ENCODE data around the gene TMPRSS6.

The TMPRSS6 gene

GRCh38 chr22:37088108-37088605 lies 21.4 kb downstream of the TMPRSS6 start:
- H3K4me3 ChIP-seq (ENCODE audit: low read length) = no peak overlapping the region
- H3K27ac ChIP-seq (ENCODE audit: low read depth, low read length) = no peak overlapping the region
- no peaks in the 10 kb centered on the region for H3K4me1 ChIP-seq (ENCODE audit: control insufficient read depth, low read length)
- H3K9me3 ChIP-seq (ENCODE audit: control insufficient read depth, insufficient read depth, low read length) = no peaks in the 10 kb centered on the region
- H3K9me2 ChIP-seq (replicated peaks; ENCODE audit: control insufficient read depth, low read length) = no peaks in the 10 kb centered on the region
- no peaks in the 10 kb centered on the region for H3F3A ChIP-seq (ENCODE audit: control insufficient read depth, insufficient read depth)
- H3K79me2 ChIP-seq (ENCODE audit: control insufficient read depth, low read length) = no peaks in the 10 kb centered on the region
- no peak overlapping the region for H3K4me2 ChIP-seq (ENCODE audit: low read length)
- no peaks in the 10 kb centered on the region for H3K36me3 ChIP-seq (ENCODE audit: control insufficient read depth, low read length)
- TF ChIP-seq CTCF (IDR thresholded peaks at IDR 0.05; ENCODE audit: low read depth, low read length, poor library complexity, severe bottlenecking) = no peak
- TF ChIP-seq EZH2phosphoT487 (IDR thresholded peaks at IDR 0.05; ENCODE audit: borderline replicate concordance, low read length) = no peak
- H3K27me3 ChIP-seq (ENCODE audit: control insufficient read depth, low read length) = peaks cover 3% of the 10 kb centered on the region; the same call in 1 of the 2 replicates
- H4K20me1 ChIP-seq (ENCODE audit: control insufficient read depth, insufficient read depth, low read depth, low read length) = no peaks in the 10 kb centered on the region

- Histone ChIP-seq H3K9me3 (ENCODE audit: control insufficient read depth, insufficient read depth, low read length) (no peaks in the 10 kb centered on the region), H3F3A (ENCODE audit: control insufficient read depth, insufficient read depth) (no peaks in the 10 kb centered on the region), H3K79me2 (ENCODE audit: control insufficient read depth, low read length) (no peaks in the 10 kb centered on the region), H3K27me3 (ENCODE audit: control insufficient read depth, low read length) (peaks cover 3% of the 10 kb centered on the region; the same call in 1 of the 2 replicates), H3K36me3 (ENCODE audit: control insufficient read depth, low read length) (no peaks in the 10 kb centered on the region), H3K27ac (ENCODE audit: low read depth, low read length) (no peak overlapping the region), H4K20me1 (ENCODE audit: control insufficient read depth, insufficient read depth, low read depth, low read length) (no peaks in the 10 kb centered on the region), H3K4me3 (ENCODE audit: low read length) (no peak overlapping the region), H3K4me1 (ENCODE audit: control insufficient read depth, low read length) (peaks cover 10% of the 10 kb centered on the region), H3K9me2 (replicated peaks; ENCODE audit: control insufficient read depth, low read length) (no peaks in the 10 kb centered on the region), H3K4me2 (ENCODE audit: low read length) (no peak overlapping the region)
- TF ChIP-seq CTCF (IDR thresholded peaks at IDR 0.05; ENCODE audit: low read depth, low read length, poor library complexity, severe bottlenecking) = no peak
- TF ChIP-seq EZH2phosphoT487 (IDR thresholded peaks at IDR 0.05; ENCODE audit: borderline replicate concordance, low read length) = no peak
Observed at GRCh38 chr22:37086184-37086583, 23.3 kb downstream of the TMPRSS6 start.

- Histone ChIP-seq H3F3A (ENCODE audit: control insufficient read depth, insufficient read depth) (no peaks in the 10 kb centered on the region), H4K20me1 (ENCODE audit: control insufficient read depth, insufficient read depth, low read depth, low read length) (no peaks in the 10 kb centered on the region), H3K79me2 (ENCODE audit: control insufficient read depth, low read length) (no peaks in the 10 kb centered on the region), H3K36me3 (ENCODE audit: control insufficient read depth, low read length) (no peaks in the 10 kb centered on the region), H3K9me3 (ENCODE audit: control insufficient read depth, insufficient read depth, low read length) (no peaks in the 10 kb centered on the region), H3K4me2 (ENCODE audit: low read length) (no peak overlapping the region), H3K4me3 (ENCODE audit: low read length) (no peak overlapping the region), H3K4me1 (ENCODE audit: control insufficient read depth, low read length) (peaks cover 28% of the 10 kb centered on the region), H3K27me3 (ENCODE audit: control insufficient read depth, low read length) (peaks cover 3% of the 10 kb centered on the region; the same call in 1 of the 2 replicates), H3K9me2 (replicated peaks; ENCODE audit: control insufficient read depth, low read length) (no peaks in the 10 kb centered on the region), H3K27ac (ENCODE audit: low read depth, low read length) (no peak overlapping the region)
- no peak for TF ChIP-seq EZH2phosphoT487 (IDR thresholded peaks at IDR 0.05; ENCODE audit: borderline replicate concordance, low read length)
- no peak for TF ChIP-seq CTCF (IDR thresholded peaks at IDR 0.05; ENCODE audit: low read depth, low read length, poor library complexity, severe bottlenecking)
Observed at GRCh38 chr22:37084385-37084784, 25.1 kb downstream of the TMPRSS6 start.

Measured in DOHH2 (cell line).